ENCODE measurements around the gene ADIRF. TPM values are rescaled to one million over a fixed set of nuclear protein-coding genes. Genes with fewer than 3 reads are reported as not detected.

The ADIRF gene
- total and polyA plus RNA-seq, 2 donors (not counting 1 experiment from before 2014, with no cell fraction given), result not detected

GRCh38 chr10:86964061-86964846, 4.0 kb upstream of the ADIRF start:
- H3K27me3 Mint-ChIP-seq, result no peaks in the 10 kb centered on the region
- Histone ChIP-seq H3K4me1 (ENCODE audit: control insufficient read depth in 2 of 2, insufficient read depth in 2 of 2, low read length in 2 of 2) (peaks cover 13 to 35% of the 10 kb centered on the region in 2 donors), H3K27me3 (replicated peaks in 1 of 4; ENCODE audit: control extremely low read depth in 1 of 4, control insufficient read depth in 3 of 4, insufficient read depth in 4 of 4, low read length in 3 of 4) (peaks cover 0 to 16% (median 8%) of the 10 kb centered on the region in 4 experiments), H3K4me3 (ENCODE audit: control extremely low read depth in 1 of 5, extremely low read depth in 1 of 5, insufficient read depth in 1 of 5, low read depth in 2 of 5, low read length in 4 of 5) (no peak overlapping the region), H3K9me3 (ENCODE audit: control extremely low read depth in 1 of 3, control insufficient read depth in 2 of 3, insufficient read depth in 1 of 3, low read length in 2 of 3) (peaks cover 0 to 4% (median 0%) of the 10 kb centered on the region in 3 donors), H3K79me2 (ENCODE audit: control insufficient read depth, insufficient read depth, low read length) (no peaks in the 10 kb centered on the region), H3K4me2 (replicated peaks; ENCODE audit: low read depth, low read length, poor library complexity, severe bottlenecking) (no peak overlapping the region), H3K9ac (ENCODE audit: low read length) (no peak overlapping the region), H2AFZ (ENCODE audit: insufficient read depth, low read depth, low read length, poor library complexity, severe bottlenecking) (no peak overlapping the region), H3K27ac (ENCODE audit: low read length in 2 of 2) (no peak overlapping the region), H3K36me3 (replicated peaks in 1 of 2; ENCODE audit: control extremely low read depth in 1 of 2, control insufficient read depth in 1 of 2, extremely low read depth in 1 of 2, insufficient read depth in 2 of 2, low read length in 1 of 2) (no peaks in the 10 kb centered on the region), H4K20me1 (ENCODE audit: control insufficient read depth, insufficient read depth, low read length, poor library complexity, severe bottlenecking) (no peaks in the 10 kb centered on the region)
- no peak for ATAC-seq (ENCODE audit: low read depth)
- H3K9me3 Mint-ChIP-seq (ENCODE audit: insufficient read depth), result no peaks in the 10 kb centered on the region
- no peak overlapping the region for H3K4me3 Mint-ChIP-seq
- H3K27ac Mint-ChIP-seq, result no peak overlapping the region
- ChIA-PET POLR2A (no interaction called here), CTCF (interaction anchor here (1.2 kb wide), 1 partner anchor 23 kb away, joined by 4 read pairs; no protein-coding TSS in a partner anchor)
- TF ChIP-seq, protein P1, sequence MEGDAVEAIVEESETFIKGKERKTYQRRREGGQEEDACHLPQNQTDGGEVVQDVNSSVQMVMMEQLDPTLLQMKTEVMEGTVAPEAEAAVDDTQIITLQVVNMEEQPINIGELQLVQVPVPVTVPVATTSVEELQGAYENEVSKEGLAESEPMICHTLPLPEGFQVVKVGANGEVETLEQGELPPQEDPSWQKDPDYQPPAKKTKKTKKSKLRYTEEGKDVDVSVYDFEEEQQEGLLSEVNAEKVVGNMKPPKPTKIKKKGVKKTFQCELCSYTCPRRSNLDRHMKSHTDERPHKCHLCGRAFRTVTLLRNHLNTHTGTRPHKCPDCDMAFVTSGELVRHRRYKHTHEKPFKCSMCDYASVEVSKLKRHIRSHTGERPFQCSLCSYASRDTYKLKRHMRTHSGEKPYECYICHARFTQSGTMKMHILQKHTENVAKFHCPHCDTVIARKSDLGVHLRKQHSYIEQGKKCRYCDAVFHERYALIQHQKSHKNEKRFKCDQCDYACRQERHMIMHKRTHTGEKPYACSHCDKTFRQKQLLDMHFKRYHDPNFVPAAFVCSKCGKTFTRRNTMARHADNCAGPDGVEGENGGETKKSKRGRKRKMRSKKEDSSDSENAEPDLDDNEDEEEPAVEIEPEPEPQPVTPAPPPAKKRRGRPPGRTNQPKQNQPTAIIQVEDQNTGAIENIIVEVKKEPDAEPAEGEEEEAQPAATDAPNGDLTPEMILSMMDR (IDR thresholded peaks at IDR 0.05), result no peak
- no peak for TF ChIP-seq EZH2 (IDR thresholded peaks at IDR 0.05; ENCODE audit: borderline replicate concordance, insufficient read depth, low read depth, low read length, poor library complexity, severe bottlenecking)
- peaks cover 24% of the 10 kb centered on the region for H3K4me1 Mint-ChIP-seq
- DNase-seq, result no peak
- intact Hi-C loops (cut with micrococcal nuclease), result no loop called here
- WGBS (ENCODE audit: insufficient coverage), result 90% methylated on average over 13 of the region's 13 CpGs

GRCh38 chr10:86964847-86965190, 3.5 kb upstream of the ADIRF start:
- WGBS (ENCODE audit: insufficient coverage), result 100% methylated on average over 1 of the region's 2 CpGs
- no peak overlapping the region for H3K27ac Mint-ChIP-seq
- Histone ChIP-seq H3K27ac (ENCODE audit: low read length in 2 of 2) (no peak overlapping the region), H3K9ac (ENCODE audit: low read length) (no peak overlapping the region), H3K4me1 (ENCODE audit: control insufficient read depth in 2 of 2, insufficient read depth in 2 of 2, low read length in 2 of 2) (peaks cover 13 to 39% of the 10 kb centered on the region in 2 donors), H3K36me3 (replicated peaks in 1 of 2; ENCODE audit: control extremely low read depth in 1 of 2, control insufficient read depth in 1 of 2, extremely low read depth in 1 of 2, insufficient read depth in 2 of 2, low read length in 1 of 2) (no peaks in the 10 kb centered on the region), H2AFZ (ENCODE audit: insufficient read depth, low read depth, low read length, poor library complexity, severe bottlenecking) (no peak overlapping the region), H4K20me1 (ENCODE audit: control insufficient read depth, insufficient read depth, low read length, poor library complexity, severe bottlenecking) (no peaks in the 10 kb centered on the region), H3K79me2 (ENCODE audit: control insufficient read depth, insufficient read depth, low read length) (no peaks in the 10 kb centered on the region), H3K4me2 (replicated peaks; ENCODE audit: low read depth, low read length, poor library complexity, severe bottlenecking) (no peak overlapping the region), H3K9me3 (ENCODE audit: control extremely low read depth in 1 of 3, control insufficient read depth in 2 of 3, insufficient read depth in 1 of 3, low read length in 2 of 3) (peaks cover 0 to 4% (median 0%) of the 10 kb centered on the region in 3 donors), H3K27me3 (replicated peaks in 1 of 4; ENCODE audit: control extremely low read depth in 1 of 4, control insufficient read depth in 3 of 4, insufficient read depth in 4 of 4, low read length in 3 of 4) (peaks cover 0 to 22% (median 11%) of the 10 kb centered on the region in 4 experiments), H3K4me3 (ENCODE audit: control extremely low read depth in 1 of 5, extremely low read depth in 1 of 5, insufficient read depth in 1 of 5, low read depth in 2 of 5, low read length in 4 of 5) (no peak overlapping the region)
- ChIA-PET POLR2A (no interaction called here), CTCF (interaction anchor here (1.2 kb wide), 1 partner anchor 24 kb away, joined by 4 read pairs; no protein-coding TSS in a partner anchor)
- no peak for ATAC-seq (ENCODE audit: low read depth)
- no peaks in the 10 kb centered on the region for H3K9me3 Mint-ChIP-seq (ENCODE audit: insufficient read depth)
- H3K4me3 Mint-ChIP-seq, result no peak overlapping the region
- no peak for DNase-seq
- no peak for TF ChIP-seq EZH2 (IDR thresholded peaks at IDR 0.05; ENCODE audit: borderline replicate concordance, insufficient read depth, low read depth, low read length, poor library complexity, severe bottlenecking)
- TF ChIP-seq, protein P1 (IDR thresholded peaks at IDR 0.05), result no peak
- H3K27me3 Mint-ChIP-seq, result peaks cover 5% of the 10 kb centered on the region
- intact Hi-C loops (cut with micrococcal nuclease), result no loop called here
- H3K4me1 Mint-ChIP-seq, result peaks cover 24% of the 10 kb centered on the region

Data from B cell (primary cell).